GM23338 (cell line): Measurements from ENCODE around the gene ORAI3. TPM values are rescaled to one million over a fixed set of nuclear protein-coding genes. Genes with fewer than 3 reads are reported as not detected.

Experiments used
- ATAC-seq: fragments of 200-7000 bp; cut with Tn5 transposase; 3 replicates; pipeline ENCODE4 v1.9.1; 2020
- DNase-seq: peaks from one replicate; pipeline ENCODE4 v3.0.0-alpha.2; 2015; ENCODE audit warnings: low spot score
- H2AFZ ChIP-seq: fragments of 200-600 bp; sonication (generic); 2 replicates; pipeline ENCODE4 v1.8.0; 2016; ENCODE audit warnings: antibody characterized with exemption, mild to moderate bottlenecking, moderate library complexity
- H3F3A ChIP-seq: fragments of 200-600 bp; sonication (generic); replicated peaks from 2 replicates; pipeline ENCODE4 v1.8.0; 2017; ENCODE audit warnings: antibody characterized with exemption, mixed run types, low read depth
- H3K27ac ChIP-seq: fragments of 200-600 bp; sonication (generic); 2 replicates; pipeline ENCODE4 v1.6.1; 2016; ENCODE audit warnings: low read depth
- H3K27me3 ChIP-seq: fragments of 200-600 bp; sonication (generic); 2 replicates; pipeline ENCODE4 v1.8.0; 2016; ENCODE audit warnings: mild to moderate bottlenecking, mixed run types, moderate library complexity; ENCODE audit not compliant: insufficient read depth
- H3K36me3 ChIP-seq: fragments of 200-600 bp; sonication (generic); 2 replicates; pipeline ENCODE4 v1.8.0; 2016; ENCODE audit warnings: mild to moderate bottlenecking; ENCODE audit not compliant: insufficient read depth
- H3K4me1 ChIP-seq: fragments of 200-600 bp; sonication (generic); 2 replicates; pipeline ENCODE4 v1.8.0; 2016; ENCODE audit warnings: mild to moderate bottlenecking, moderate library complexity; ENCODE audit not compliant: insufficient read depth
- H3K4me2 ChIP-seq: fragments of 200-600 bp; sonication (generic); 2 replicates; pipeline ENCODE4 v1.7.1; 2017; ENCODE audit warnings: mixed run types
- H3K4me3 ChIP-seq: fragments of 200-600 bp; sonication (generic); 2 replicates; pipeline ENCODE4 v1.6.1; 2016; ENCODE audit warnings: mixed run types
- H3K79me2 ChIP-seq: fragments of 200-600 bp; sonication (generic); replicated peaks from 2 replicates; pipeline ENCODE4 v1.8.0; 2017; ENCODE audit warnings: mild to moderate bottlenecking; ENCODE audit not compliant: insufficient read depth
- H3K9me2 ChIP-seq: fragments of 200-600 bp; sonication (generic); 2 replicates; pipeline ENCODE4 v1.8.0; 2017; ENCODE audit not compliant: insufficient read depth
- H4K20me1 ChIP-seq: fragments of 200-600 bp; sonication (generic); replicated peaks from 2 replicates; pipeline ENCODE4 v1.8.0; 2017; ENCODE audit warnings: mild to moderate bottlenecking; ENCODE audit not compliant: insufficient read depth
- H3K27ac Mint-ChIP-seq: 2 replicates; pipeline ENCODE4 v1.8.0; 2020; ENCODE audit warnings: inconsistent platforms, mild to moderate bottlenecking, moderate library complexity, mixed read lengths
- H3K27me3 Mint-ChIP-seq: 3 replicates; pipeline ENCODE4 v1.8.0; 2022; ENCODE audit warnings: low read depth, mild to moderate bottlenecking, moderate library complexity, mixed read lengths, inconsistent platforms; ENCODE audit not compliant: insufficient read depth, poor library complexity
- H3K36me3 Mint-ChIP-seq: 3 replicates; pipeline ENCODE4 v1.8.0; 2021; ENCODE audit warnings: low read depth, mild to moderate bottlenecking, inconsistent platforms, moderate library complexity, mixed read lengths
- H3K4me1 Mint-ChIP-seq: 3 replicates; pipeline ENCODE4 v1.8.0; 2020; ENCODE audit warnings: mild to moderate bottlenecking, inconsistent platforms, mixed read lengths
- H3K4me3 Mint-ChIP-seq: 3 replicates; pipeline ENCODE4 v1.8.0; 2021; ENCODE audit warnings: moderate library complexity, mild to moderate bottlenecking, inconsistent platforms, mixed read lengths
- H3K9me3 Mint-ChIP-seq: 3 replicates; pipeline ENCODE4 v1.8.0; 2020; ENCODE audit warnings: moderate library complexity, mild to moderate bottlenecking, inconsistent platforms, mixed read lengths
- CREB1 ChIP-seq: fragments of 250-450 bp; sonication (Bioruptor Pico); IDR thresholded peaks from 2 replicates; pipeline ENCODE4 v1.5.0; 2020; ENCODE audit warnings: low read depth, mild to moderate bottlenecking, moderate library complexity
- CTCF ChIP-seq, 2 experiments: fragments of 200-600 bp in 1 of 2; sonication (generic) in 1 of 2; conservative IDR thresholded peaks; 2 replicates each; pipeline versions ENCODE4 v1.5.1 to v1.6.1; 2016 to 2017; ENCODE audit warnings: antibody characterized with exemption in 2 of 2, low read depth in 2 of 2, mild to moderate bottlenecking in 2 of 2, moderate library complexity in 1 of 2
- ETS1 ChIP-seq: IDR thresholded peaks from 2 replicates; pipeline ENCODE4 v1.6.1; 2016; ENCODE audit warnings: antibody characterized with exemption
- EZH2 ChIP-seq: fragments of 200-600 bp; sonication (generic); IDR thresholded peaks from one replicate; pipeline ENCODE4 v1.8.0; 2017; ENCODE audit warnings: antibody characterized with exemption, mild to moderate bottlenecking, low read depth; ENCODE audit not compliant: unreplicated experiment
- EZH2phosphoT487 ChIP-seq: fragments of 200-600 bp; sonication (generic); IDR thresholded peaks from one replicate; pipeline ENCODE4 v1.8.1; 2018; ENCODE audit warnings: antibody characterized with exemption; ENCODE audit not compliant: unreplicated experiment
- JUNB ChIP-seq: IDR thresholded peaks from one replicate; pipeline ENCODE4 v1.6.1; 2016; ENCODE audit warnings: antibody characterized with exemption; ENCODE audit not compliant: unreplicated experiment
- NANOG ChIP-seq: IDR thresholded peaks from 2 replicates; pipeline ENCODE4 v1.6.1; 2016; ENCODE audit warnings: antibody characterized with exemption, borderline replicate concordance
- POLR2AphosphoS5 ChIP-seq: IDR thresholded peaks from 2 replicates; pipeline ENCODE4 v1.6.1; 2016; ENCODE audit warnings: antibody characterized with exemption, low read depth
- STAT1 ChIP-seq: IDR thresholded peaks from one replicate; pipeline ENCODE4 v1.6.1; 2016; ENCODE audit warnings: antibody characterized with exemption; ENCODE audit not compliant: unreplicated experiment
- ZNF114 ChIP-seq: fragments of 250-450 bp; sonication (Bioruptor Pico); IDR thresholded peaks from 2 replicates; pipeline ENCODE4 v1.5.0; 2020; ENCODE audit warnings: mild to moderate bottlenecking, moderate library complexity
- ZNF331 ChIP-seq: fragments of 250-450 bp; sonication (Bioruptor Pico); IDR thresholded peaks from 2 replicates; pipeline ENCODE4 v1.5.0; 2020; ENCODE audit warnings: low read depth, mild to moderate bottlenecking, moderate library complexity
- ZNF462 ChIP-seq: fragments of 250-450 bp; sonication (Bioruptor Pico); IDR thresholded peaks from 2 replicates; pipeline ENCODE4 v1.5.0; 2020; ENCODE audit warnings: mild to moderate bottlenecking, moderate library complexity
- polyA plus RNA-seq: library from polyadenylated mRNA; unstranded; fragments of >200 nt; fragmentation: Nextera tagmentation; extraction: Ambion mirVana; gene quantifications from 2 replicates; pipeline ENCODE4 v1.2.1, GENCODE V29; 2016
- total RNA-seq: library from RNA; depleted of rRNA; stranded (reverse); fragments of >200 nt; shearing (Covaris generic); gene quantifications from 2 replicates; pipeline ENCODE4 v1.2.3, GENCODE V29; 2014
- TF ChIP-seq, protein P1 (sequence below): IDR thresholded peaks from one replicate; pipeline ENCODE4 v1.6.1; 2018; ENCODE audit warnings: antibody characterized with exemption; ENCODE audit not compliant: unreplicated experiment

Gene ORAI3
- total and polyA plus RNA-seq, 2 experiments from 2014 or later, result 6.9 to 15.9 TPM

DNA sequence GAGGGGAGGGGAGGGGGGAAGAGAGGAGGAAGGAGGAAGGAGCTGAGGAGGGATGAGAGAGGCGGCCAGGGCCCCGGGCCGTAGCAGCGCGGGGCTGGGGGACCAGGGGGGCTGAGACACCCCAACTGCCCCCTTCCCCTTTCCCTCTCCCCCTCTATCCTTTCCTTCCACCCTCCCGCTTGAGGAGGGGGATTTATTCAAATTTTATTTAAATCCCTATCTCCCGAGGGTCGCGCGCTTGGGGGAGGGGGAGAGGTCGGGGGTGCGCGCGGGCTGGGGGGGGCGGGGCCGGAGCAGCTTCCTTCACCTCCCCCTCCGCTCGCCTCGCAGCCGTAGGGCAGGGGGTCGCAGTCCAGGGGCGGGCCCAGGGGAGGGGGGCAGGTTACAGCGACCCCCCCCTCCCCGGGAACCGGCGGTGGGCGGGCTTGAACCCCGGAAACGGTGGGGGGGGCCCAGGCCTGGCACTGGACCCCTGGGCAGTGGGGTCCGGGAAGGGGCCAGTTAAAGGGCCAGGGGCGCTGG, 25.3 kb upstream of the ORAI3 start, which contains the start of gene FBXL19:
Gene FBXL19, plus strand, starts transcription at position 19 of the 522 bp plus-strand sequence. CDS start 2,183 bp downstream, outside the sequence.
- H3K27ac ChIP-seq, result peak within 1 kb of the TSS; percentile 98
- H3K4me3 ChIP-seq, result peak within 1 kb of the TSS; percentile 76
- peaks cover 4% of the 10 kb centered on the region; the same call in 1 of the 2 replicates for H4K20me1 ChIP-seq
- H2AFZ ChIP-seq, result no peak within 1 kb of the TSS
- TF ChIP-seq CTCF (conservative IDR thresholded peaks at IDR 0.05; ENCODE audit: low read depth in 2 of 2) (no peak), NANOG (no peak), ETS1 (no peak), CREB1 (CRISPR knock-in tag) (no peak), JUNB (no peak), ZNF462 (no peak), EZH2phosphoT487 (no peak), ZNF331 (CRISPR knock-in tag) (no peak), STAT1 (no peak), EZH2 (no peak), ZNF114 (no peak), POLR2AphosphoS5 (no peak; the same call in 1 of the 2 replicates)
- TF ChIP-seq, protein P1, sequence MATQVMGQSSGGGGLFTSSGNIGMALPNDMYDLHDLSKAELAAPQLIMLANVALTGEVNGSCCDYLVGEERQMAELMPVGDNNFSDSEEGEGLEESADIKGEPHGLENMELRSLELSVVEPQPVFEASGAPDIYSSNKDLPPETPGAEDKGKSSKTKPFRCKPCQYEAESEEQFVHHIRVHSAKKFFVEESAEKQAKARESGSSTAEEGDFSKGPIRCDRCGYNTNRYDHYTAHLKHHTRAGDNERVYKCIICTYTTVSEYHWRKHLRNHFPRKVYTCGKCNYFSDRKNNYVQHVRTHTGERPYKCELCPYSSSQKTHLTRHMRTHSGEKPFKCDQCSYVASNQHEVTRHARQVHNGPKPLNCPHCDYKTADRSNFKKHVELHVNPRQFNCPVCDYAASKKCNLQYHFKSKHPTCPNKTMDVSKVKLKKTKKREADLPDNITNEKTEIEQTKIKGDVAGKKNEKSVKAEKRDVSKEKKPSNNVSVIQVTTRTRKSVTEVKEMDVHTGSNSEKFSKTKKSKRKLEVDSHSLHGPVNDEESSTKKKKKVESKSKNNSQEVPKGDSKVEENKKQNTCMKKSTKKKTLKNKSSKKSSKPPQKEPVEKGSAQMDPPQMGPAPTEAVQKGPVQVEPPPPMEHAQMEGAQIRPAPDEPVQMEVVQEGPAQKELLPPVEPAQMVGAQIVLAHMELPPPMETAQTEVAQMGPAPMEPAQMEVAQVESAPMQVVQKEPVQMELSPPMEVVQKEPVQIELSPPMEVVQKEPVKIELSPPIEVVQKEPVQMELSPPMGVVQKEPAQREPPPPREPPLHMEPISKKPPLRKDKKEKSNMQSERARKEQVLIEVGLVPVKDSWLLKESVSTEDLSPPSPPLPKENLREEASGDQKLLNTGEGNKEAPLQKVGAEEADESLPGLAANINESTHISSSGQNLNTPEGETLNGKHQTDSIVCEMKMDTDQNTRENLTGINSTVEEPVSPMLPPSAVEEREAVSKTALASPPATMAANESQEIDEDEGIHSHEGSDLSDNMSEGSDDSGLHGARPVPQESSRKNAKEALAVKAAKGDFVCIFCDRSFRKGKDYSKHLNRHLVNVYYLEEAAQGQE, result no peak
- Mint-ChIP-seq H3K4me3 (peak within 1 kb of the TSS; percentile 99), H3K36me3 (peaks cover 10% of the 10 kb centered on the region), H3K27ac (peak within 1 kb of the TSS; percentile 100), H3K9me3 (no peaks in the 10 kb centered on the region), H3K27me3 (peaks cover 17% of the 10 kb centered on the region), H3K4me1 (peaks cover 11% of the 10 kb centered on the region)
- H3K9me2 ChIP-seq, result no peaks in the 10 kb centered on the region
- DNase-seq (peak; percentile 79), ATAC-seq (peak; percentile 0)
- H3K36me3 ChIP-seq, result no peaks in the 10 kb centered on the region; the same call in 1 of the 2 replicates
- peaks cover 9% of the 10 kb centered on the region; the same call in 1 of the 2 replicates for H3K4me1 ChIP-seq
- H3K27me3 ChIP-seq, result no peaks in the 10 kb centered on the region
- peak within 1 kb of the TSS; percentile 97 for H3K4me2 ChIP-seq
- H3K79me2 ChIP-seq, result peaks cover 18% of the 10 kb centered on the region
- H3F3A ChIP-seq, result peaks cover 10% of the 10 kb centered on the region; the same call in 1 of the 2 replicates
